HG02884 (cell line): ENCODE data around the gene MEIS3.
"Not testable (repeated sequence)": the region's sequence is repeated elsewhere in the genome, so short reads cannot be mapped to it uniquely, and the experiment has no call there.

Source experiments
- ATAC-seq: cut with Tn5 transposase; IDR thresholded peaks from one replicate; pipeline ENCODE4 v1.9.1; 2021; ENCODE audit warnings: mild to moderate bottlenecking, moderate library complexity; ENCODE audit not compliant: unreplicated experiment

MEIS3 gene

DNA sequence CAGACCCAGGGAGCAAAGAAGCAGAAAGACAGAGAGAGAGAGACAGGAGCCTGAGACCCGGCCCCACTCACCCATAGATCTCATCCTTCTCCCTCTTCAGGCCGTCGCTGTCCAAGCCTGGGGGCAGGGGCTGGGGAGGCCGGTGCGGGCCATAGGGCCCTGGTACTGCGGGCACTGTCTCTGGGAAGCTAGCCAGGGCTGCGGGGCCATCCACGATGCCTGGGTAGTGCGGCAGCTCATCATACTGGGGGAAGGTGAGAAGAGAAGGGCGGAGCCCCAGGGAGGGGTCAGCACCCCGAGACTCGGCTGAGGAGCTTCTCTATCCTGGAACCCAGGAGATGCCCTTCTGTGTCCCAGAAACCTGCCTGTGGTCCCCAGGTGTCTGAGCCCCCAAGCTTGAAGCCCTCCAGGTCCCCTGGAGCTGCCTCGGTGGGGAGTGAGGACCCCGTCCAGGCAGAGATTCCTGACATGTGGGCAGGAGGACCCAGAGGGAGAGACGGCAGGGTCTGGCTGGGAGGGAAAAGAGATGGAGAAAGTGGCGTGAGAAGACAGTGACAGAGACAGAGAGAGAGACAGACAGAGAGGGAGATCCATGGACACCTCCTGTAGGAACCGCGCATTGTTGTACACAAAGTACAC is 2.1 kb downstream of the MEIS3 start:
- no peak for ATAC-seq

DNA sequence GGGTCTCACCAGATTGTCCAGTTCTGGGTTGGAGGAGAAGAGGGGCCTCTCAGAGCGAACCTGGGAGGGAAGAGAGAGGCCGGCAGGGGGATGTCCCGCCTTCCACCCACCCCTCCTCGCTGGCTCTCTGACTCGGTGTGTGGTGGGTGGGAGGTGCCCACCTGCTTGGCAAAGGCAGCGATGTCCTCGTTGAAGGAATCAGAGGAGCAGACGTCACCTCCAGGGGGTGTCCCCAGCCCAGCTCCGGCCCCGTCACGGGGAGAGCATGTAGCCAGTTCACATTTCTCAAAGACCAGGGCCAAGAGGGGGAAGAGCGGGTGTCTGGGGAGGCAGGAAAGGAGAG is 2.7 kb downstream of the MEIS3 start:
- no peak for ATAC-seq

- no peak for ATAC-seq
Observed at GRCh38 chr19:47415953-47416642, 3.2 kb downstream of the MEIS3 start.

DNA sequence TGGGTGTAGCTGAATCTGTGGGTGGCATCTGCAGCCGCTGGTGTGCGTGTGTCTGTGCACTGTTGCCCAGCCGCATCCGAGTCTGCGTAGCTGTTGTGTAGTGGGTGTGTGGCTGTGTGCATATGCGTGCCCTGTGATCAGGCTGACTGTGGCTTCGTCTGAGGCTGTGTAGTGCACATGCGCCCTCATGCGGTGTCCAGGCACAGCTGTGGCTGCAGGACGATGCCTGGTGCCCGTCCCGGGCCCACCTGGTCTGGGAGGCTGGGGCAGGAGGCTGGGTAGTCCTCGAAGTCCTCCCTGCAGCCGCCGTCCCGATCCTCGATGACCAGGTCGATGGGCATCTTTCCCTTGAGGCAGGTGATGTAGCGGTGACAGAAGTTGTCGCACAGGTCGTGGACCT is 4.9 kb downstream of the MEIS3 start:
- ATAC-seq = no peak

GRCh38 chr19:47413941-47414340 is 5.4 kb downstream of the MEIS3 start:
- no peak for ATAC-seq

DNA sequence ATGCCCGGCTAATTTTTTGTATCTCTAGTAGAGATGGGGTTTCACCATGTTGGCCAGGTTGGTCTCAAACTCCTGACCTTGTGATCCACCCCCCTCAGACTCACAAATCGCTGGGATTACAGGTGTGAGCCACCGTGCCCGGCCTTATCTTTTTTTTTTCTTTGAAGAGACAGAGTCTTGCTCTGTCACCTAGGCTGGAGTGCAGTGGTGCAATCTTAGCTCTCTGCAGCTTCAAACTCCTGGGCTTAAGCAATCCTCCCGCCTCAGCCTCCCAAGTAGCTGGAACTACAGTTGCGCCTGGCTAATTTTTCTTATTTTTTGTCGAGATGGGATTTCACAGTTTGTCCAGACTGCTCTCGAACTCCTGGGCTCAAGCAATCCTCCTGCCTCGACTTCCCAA is 7.6 kb downstream of the MEIS3 start:
- not testable (repeated sequence) for ATAC-seq

DNA sequence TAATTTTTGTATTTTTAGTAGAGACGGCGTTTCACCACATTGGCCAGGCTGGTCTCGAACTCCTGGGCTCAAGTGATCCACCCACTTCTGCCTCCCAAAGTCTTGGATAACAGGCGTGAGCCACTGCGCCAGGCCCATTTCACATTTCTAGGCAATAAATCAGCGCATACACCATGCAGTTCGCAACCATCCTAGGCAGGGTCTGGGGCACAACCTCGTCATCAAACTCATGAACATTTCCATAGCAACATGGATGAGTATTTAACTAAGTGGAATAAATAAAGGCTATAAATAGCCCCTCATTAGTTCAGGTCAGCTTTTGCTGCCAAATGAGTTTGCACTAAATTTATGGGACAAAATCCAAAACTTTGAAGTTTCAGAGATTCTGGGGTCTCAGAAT is 8.2 kb downstream of the MEIS3 start:
- no peak for ATAC-seq

- no peak for ATAC-seq
Observed at GRCh38 chr19:47408156-47408938, 11.0 kb downstream of the MEIS3 start.

- ATAC-seq = no peak
Observed at GRCh38 chr19:47407417-47407774, 11.9 kb downstream of the MEIS3 start.

- no peak for ATAC-seq
Observed at GRCh38 chr19:47406711-47407416, 12.5 kb downstream of the MEIS3 start.

DNA sequence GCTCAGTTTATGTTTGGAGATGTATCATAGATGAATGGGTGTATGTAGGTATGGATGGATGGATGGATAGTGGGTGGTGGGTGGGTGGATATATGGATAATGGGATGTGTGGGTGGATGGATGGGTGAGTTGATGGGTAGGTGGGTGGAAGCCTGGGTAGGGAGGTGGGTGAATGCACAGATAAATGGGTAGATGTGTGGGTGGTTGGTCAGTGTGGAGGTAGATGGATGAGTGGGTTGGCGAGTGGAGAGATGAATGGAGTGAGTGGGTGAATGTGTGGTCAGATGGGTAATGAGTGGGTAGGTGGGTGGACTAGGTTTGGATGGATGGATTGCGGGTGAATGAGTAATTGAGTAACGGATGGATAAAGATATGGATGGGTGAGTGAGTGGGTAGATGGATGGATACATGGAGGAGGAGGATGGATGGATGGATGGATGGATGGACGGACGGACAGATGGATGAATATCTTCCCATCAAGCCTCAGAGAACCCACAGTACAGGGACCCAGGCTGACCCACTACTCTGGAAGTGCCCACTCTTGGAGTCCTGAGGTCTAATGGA is 13.4 kb downstream of the MEIS3 start:
- ATAC-seq = no peak

GRCh38 chr19:47405197-47405550 is 14.2 kb downstream of the MEIS3 start:
- no peak for ATAC-seq

GRCh38 chr19:47404334-47405196 is 14.8 kb downstream of the MEIS3 start:
- ATAC-seq = no peak

DNA sequence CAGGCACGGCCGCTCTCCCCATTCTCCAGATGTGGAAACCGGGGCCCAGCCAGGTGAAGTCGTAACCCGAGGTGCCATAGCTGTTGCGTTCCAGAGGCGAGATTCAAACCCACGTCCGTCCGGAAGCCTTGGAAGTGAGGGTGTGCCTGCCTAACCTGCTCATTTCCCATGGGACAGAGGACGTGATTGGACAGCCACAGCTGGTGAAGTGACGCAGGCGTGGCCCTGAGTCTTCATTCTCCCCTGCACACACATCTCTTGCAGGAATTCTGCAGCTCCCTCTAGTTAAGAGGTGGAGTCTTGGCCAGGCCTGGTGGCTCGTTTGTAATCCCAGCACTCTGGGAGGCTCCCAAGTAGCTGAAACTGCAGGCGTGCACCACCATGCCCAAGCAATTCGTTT is 16.8 kb downstream of the MEIS3 start:
- no peak for ATAC-seq

- ATAC-seq = no peak
Observed at GRCh38 chr19:47398707-47399597, 20.4 kb downstream of the MEIS3 start.

- ATAC-seq = no peak
Observed at GRCh38 chr19:47391510-47392223, 27.7 kb downstream of the MEIS3 start.

DNA sequence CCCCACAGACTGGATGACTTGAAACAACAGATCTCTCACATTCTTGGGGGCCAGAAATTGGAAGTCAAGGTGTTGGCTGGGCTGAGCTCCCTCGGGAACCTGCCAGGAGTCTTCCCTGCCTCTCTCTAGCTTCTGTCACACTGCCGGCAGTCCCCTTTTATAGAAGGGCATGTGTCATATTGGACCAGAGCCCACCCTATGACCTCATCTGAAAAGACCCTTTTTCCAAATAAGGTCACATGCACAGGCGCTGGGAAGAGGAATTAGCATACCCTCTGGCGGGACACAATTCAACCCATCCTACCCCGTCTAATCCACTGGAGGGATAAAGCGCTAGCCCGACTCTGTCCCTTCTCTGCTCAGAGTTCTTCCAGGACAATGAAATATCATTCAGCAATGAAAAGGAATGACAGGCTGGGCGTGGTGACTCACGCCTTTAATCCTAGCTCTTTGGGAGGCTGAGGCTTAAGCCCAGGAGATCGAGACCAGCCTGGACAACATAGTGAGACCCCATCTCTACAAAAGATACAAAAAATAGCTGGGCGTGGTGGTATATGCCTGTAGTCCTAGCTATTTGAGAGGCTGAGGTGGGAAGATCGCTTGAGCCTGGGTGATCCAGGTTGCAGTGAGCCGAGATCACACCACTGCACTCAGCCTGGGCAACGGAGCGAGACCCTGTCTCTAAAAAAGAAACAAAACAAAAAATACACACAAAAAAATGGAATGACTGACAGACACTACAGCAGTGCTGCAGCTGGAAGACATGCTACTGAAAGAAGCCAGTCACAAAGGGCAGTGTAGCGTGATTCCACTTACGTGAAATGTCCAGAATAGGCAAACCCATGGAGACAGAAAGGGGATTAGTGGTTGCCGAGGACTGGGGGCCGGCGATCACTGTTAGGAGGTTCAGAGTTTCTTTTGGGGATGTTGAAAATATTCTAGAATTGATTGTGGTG is 28.5 kb downstream of the MEIS3 start:
- no peak for ATAC-seq

DNA sequence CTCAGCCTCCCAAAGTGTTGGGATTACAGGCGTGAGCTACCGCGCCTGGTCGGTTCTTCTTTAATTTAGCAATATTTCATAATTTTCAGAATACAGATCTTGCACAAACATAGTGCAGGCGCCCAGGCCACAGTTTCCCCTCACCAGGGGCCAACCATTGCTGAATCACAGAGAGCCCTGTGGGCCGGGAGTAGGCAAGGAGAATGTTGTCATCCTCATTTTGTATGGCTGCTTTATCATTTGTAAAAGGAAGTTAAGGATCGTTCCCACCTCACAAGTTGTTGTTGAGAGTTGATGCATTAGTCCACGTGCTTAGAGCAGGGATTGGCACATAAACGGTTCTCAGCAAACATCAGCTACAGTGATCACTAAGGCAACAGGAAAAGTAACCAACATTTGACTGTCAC is 30.2 kb downstream of the MEIS3 start:
- no peak for ATAC-seq
